Activated naive CD8-positive, alpha-beta T cell treated with anti-CD3 and anti-CD28 coated beads for 36 hours (primary cell): ENCODE results near the gene GLYR1. TPM values are rescaled to one million over a fixed set of nuclear protein-coding genes. Genes with fewer than 3 reads are reported as not detected.
A peak's percentile ranks its signal among the peaks of the same experiment; 100 is the strongest.

Experiments
- DNase-seq: peaks from one replicate; pipeline ENCODE4 v3.0.0; 2021
- H3K27ac Mint-ChIP-seq: one replicate; pipeline ENCODE4 v1.8.0; 2022; ENCODE audit warnings: mild to moderate bottlenecking, moderate library complexity, mixed read lengths
- H3K27me3 Mint-ChIP-seq: one replicate; pipeline ENCODE4 v1.8.0; 2022; ENCODE audit warnings: mild to moderate bottlenecking, mixed read lengths
- H3K36me3 Mint-ChIP-seq: one replicate; pipeline ENCODE4 v1.8.0; 2021; ENCODE audit warnings: mild to moderate bottlenecking, mixed read lengths
- H3K4me1 Mint-ChIP-seq: one replicate; pipeline ENCODE4 v1.8.0; 2021; ENCODE audit warnings: mixed read lengths
- H3K4me3 Mint-ChIP-seq: one replicate; pipeline ENCODE4 v1.8.0; 2022; ENCODE audit warnings: mild to moderate bottlenecking, moderate library complexity, mixed read lengths
- H3K9me3 Mint-ChIP-seq: one replicate; pipeline ENCODE4 v1.8.0; 2022; ENCODE audit warnings: mixed read lengths
- total RNA-seq, 2 experiments: library from RNA; stranded (reverse); gene quantifications; one replicate each; pipeline ENCODE4 v1.2.3, GENCODE V29; 2021

Gene GLYR1
- total RNA-seq, 2 experiments from 2014 or later = 89.4 to 90.0 TPM

DNA sequence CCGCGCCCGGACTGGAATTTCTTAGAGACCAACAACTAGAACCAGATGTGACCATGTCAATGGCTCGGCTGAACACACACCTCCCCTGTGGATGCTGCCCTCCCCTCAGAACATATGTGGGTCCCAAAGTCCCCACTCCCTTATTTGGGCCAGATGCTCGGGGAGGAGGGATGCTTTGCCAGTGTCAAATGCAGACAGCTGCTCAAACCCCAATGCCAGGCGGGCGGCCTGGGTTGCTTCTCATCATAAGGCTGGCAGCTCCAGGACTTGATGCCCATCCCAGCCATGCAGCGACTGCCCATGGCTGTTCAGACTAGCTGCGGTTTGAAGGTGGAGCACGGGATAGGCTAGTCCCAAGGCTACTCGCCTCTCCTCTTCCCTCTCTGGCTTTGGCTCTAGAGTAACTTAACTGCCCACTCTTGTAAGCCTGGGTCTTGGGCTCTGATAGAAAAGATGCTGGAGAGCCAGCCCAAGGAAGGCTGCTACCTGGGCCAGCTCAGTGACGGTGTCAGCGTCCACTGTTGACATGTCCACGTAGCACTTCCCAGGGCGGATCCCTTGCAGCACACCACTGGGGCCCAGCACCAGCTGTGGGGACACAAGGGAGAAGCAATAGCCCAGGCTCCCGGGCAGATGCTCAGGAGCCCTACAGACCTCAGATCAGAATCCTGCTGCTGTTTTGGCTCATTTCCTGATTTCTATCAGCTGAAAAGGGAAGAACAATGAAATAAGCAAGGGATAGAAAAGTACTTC, 33.7 kb downstream of the GLYR1 start:
- Mint-ChIP-seq H3K4me1 (no peaks in the 10 kb centered on the region), H3K4me3 (no peak overlapping the region), H3K36me3 (peaks cover 23% of the 10 kb centered on the region), H3K27ac (no peak overlapping the region), H3K27me3 (no peaks in the 10 kb centered on the region), H3K9me3 (no peaks in the 10 kb centered on the region)
- no peak for DNase-seq

DNA sequence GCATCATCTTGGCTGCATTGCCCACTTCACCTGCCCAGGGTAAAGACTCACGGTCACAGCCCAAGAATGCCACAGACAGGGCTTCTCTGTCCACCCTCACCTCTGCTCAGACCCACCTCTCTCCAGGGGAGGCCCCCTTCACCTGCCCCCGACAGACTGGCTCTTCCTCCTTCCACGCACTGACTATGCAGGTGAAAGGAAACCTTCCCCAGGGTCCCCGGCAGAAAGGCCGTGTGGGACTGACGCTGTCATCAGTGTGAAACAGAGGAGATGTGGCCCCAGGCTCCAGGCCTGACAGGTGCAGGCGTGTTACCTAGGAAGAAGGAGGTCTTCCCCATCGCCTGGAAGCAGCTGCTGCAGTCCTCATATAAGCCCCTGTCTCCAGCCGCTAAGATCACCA, 35.3 kb downstream of the GLYR1 start:
- no peak for DNase-seq
- H3K9me3 Mint-ChIP-seq = no peaks in the 10 kb centered on the region
- H3K4me3 Mint-ChIP-seq = no peak overlapping the region
- no peaks in the 10 kb centered on the region for H3K27me3 Mint-ChIP-seq
- peak overlapping the region; percentile 4 for H3K27ac Mint-ChIP-seq
- H3K4me1 Mint-ChIP-seq = no peaks in the 10 kb centered on the region
- peaks cover 23% of the 10 kb centered on the region for H3K36me3 Mint-ChIP-seq

DNA sequence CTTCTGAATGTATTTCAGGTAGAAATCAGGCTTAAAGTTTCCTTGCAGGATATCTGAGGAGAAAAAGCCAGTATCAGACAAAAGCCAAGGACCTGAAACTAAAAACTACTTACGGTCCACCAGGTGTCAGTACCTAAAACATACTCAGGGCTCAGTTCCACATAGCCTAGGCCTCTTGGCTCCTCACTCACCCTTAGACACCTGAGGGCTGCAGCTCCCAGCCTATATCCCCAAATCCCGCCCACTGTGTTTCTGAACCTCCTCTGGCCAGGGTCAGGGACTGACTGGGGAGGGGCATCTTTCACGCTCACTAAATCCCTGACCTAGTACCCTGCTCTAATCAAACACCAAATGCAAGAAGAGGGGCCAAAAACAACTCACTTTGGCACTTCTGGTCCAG, 35.8 kb downstream of the GLYR1 start:
- H3K4me3 Mint-ChIP-seq = no peak overlapping the region
- H3K4me1 Mint-ChIP-seq = no peaks in the 10 kb centered on the region
- no peaks in the 10 kb centered on the region for H3K27me3 Mint-ChIP-seq
- no peaks in the 10 kb centered on the region for H3K9me3 Mint-ChIP-seq
- H3K36me3 Mint-ChIP-seq = peaks cover 24% of the 10 kb centered on the region
- no peak overlapping the region for H3K27ac Mint-ChIP-seq
- DNase-seq = no peak

DNA sequence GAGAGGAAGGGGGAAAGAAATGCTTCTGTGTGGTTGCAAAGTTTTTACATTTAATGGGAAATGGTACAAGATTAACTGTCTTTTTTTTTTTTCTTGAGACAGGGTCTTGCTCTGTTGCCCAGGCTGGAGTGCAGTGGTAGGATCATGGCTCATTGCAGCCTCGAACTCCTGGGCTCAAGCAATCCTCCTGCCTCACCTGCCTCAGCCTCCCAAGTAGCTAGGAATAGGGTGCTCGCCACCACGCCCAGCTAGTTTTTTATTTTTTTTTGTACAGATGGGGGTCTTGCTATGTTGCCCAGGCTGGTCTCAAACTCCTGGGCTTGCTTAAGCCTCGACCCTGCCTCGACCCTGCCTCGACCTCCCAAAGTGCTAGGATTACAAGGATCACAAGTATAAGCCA, 40.8 kb downstream of the GLYR1 start:
- H3K27ac Mint-ChIP-seq = no peak overlapping the region
- H3K36me3 Mint-ChIP-seq = peaks cover 16% of the 10 kb centered on the region
- H3K27me3 Mint-ChIP-seq = no peaks in the 10 kb centered on the region
- peaks cover 10% of the 10 kb centered on the region for H3K4me1 Mint-ChIP-seq
- no peak overlapping the region for H3K4me3 Mint-ChIP-seq
- H3K9me3 Mint-ChIP-seq = no peaks in the 10 kb centered on the region
- no peak for DNase-seq

DNA sequence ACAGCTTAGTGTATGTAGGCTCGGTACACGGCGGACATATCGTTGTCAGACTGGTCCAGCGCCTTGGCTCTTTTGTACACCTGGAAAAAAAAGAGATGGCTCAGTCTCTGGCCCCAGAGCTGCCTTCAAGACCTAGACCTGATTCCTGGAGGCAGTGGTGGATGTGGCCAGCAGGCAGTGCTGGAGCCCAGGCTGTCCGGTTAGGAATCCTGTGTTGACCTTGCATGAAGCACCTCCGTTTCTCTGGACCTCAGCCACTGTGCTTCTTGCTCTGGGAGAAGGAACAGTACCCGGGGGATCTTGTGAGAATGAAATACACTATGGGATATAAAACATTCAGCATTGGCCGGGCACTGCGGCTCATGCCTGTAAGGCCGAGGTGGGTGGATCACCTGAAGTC, 41.9 kb downstream of the GLYR1 start:
- Mint-ChIP-seq H3K27me3 (no peaks in the 10 kb centered on the region), H3K4me1 (peaks cover 13% of the 10 kb centered on the region), H3K4me3 (no peak overlapping the region), H3K36me3 (peaks cover 14% of the 10 kb centered on the region), H3K27ac (no peak overlapping the region), H3K9me3 (no peaks in the 10 kb centered on the region)
- DNase-seq = no peak

DNA sequence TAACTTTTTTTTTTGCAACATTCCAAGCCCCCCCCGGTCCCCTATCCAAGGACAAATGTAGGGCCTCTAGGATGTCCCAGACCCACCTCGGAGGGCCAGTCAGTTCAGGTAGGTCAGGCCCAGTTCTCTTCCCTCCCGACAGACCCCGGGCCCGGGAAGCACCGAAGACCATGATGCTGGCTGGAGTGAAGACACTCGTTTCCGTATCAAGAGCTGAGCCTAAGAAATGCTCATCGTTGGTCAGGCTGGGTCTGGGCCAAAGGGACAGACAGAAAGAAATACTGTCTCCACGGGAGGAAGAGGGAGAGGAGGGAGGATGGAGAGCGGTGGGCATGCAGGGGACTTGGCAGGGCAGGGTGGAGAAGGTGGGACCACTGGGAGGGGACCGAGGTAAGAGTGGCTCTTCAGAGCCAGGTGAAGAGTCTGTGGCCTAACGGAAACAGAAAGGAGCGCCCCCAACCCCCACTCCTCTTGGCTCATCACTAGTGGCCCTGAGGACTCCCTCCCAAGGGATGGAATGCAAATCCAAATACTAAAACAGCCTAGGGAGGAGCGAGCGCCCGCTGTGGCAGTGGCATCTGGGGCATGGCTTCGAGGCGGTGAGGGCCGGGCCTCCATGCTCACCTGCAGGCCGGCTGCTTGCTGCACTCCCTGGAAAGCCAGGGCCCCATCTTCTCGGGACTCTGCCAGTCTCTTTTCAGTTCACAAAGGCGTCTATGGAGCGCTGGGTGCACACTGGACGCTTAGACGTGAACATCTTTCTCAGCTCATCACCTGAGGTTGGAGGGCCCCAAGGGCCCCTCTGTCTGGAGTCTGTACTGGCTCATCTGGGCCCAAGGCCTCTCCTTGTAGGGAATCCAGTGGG, 43.0 kb downstream of the GLYR1 start:
- H3K4me3 Mint-ChIP-seq = no peak overlapping the region
- no peak for DNase-seq
- peaks cover 14% of the 10 kb centered on the region for H3K36me3 Mint-ChIP-seq
- H3K27me3 Mint-ChIP-seq = no peaks in the 10 kb centered on the region
- H3K27ac Mint-ChIP-seq = peak overlapping the region; percentile 11
- peaks cover 13% of the 10 kb centered on the region for H3K4me1 Mint-ChIP-seq
- no peaks in the 10 kb centered on the region for H3K9me3 Mint-ChIP-seq

DNA sequence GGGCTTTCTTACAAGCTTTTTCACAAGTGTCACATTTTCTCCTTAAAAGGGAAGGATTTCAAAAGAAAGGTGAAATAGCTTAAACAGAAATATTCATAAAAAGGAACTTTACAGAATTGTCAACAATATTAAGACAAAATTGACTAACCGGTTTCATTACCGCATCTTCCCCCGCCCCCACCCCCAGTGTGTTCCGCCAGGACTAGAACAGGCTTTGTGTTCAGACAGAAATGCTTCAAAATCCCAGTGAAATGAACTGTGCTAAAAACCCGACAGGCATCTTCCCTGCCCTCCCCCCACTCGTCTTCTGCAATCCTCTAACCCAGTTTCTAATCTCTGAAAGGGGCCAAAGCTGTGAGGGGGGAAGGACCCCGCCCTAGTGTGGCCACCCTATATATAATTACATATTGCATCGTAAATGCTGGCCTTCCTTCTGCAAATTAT, 43.7 kb downstream of the GLYR1 start:
- Mint-ChIP-seq H3K9me3 (no peaks in the 10 kb centered on the region), H3K27me3 (no peaks in the 10 kb centered on the region), H3K4me1 (peaks cover 13% of the 10 kb centered on the region), H3K4me3 (peak overlapping the region; percentile 77), H3K27ac (no peak overlapping the region), H3K36me3 (peaks cover 10% of the 10 kb centered on the region)
- no peak for DNase-seq

DNA sequence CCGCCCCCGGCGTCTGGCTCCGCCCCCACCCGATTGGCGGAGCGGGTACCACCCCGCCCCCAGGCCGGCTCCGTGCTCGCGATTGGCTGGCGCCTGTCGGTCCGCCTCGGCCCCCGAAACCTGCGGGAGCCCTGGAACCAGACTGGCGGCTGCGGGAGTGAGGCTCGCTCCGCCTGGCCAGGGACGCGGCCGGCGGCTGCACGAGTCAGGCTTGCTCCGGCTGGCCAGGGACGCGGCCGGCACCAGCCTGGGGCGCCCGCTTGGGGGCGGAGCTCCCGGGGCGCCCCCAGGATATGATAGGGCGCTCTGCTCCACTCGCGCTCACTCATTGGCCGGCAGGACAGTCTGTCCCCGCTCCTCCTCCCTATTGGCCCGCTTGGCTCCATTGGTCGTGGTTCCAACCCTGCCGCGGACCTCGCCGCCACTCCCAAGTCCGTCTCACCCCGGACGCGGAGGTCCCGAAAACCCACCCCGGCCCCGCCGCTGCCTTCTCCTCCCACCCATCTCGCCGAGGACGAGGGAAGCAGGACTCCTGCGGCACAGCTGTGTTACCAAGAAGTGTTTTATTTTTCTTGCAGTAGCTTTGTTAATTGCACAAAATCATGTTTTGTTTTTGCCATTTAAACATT, 44.3 kb downstream of the GLYR1 start:
- H3K4me3 Mint-ChIP-seq = peak overlapping the region; percentile 77
- H3K27me3 Mint-ChIP-seq = no peaks in the 10 kb centered on the region
- no peaks in the 10 kb centered on the region for H3K9me3 Mint-ChIP-seq
- H3K27ac Mint-ChIP-seq = peak overlapping the region; percentile 34
- peaks cover 10% of the 10 kb centered on the region for H3K36me3 Mint-ChIP-seq
- DNase-seq = peak; percentile 92
- peaks cover 13% of the 10 kb centered on the region for H3K4me1 Mint-ChIP-seq

DNA sequence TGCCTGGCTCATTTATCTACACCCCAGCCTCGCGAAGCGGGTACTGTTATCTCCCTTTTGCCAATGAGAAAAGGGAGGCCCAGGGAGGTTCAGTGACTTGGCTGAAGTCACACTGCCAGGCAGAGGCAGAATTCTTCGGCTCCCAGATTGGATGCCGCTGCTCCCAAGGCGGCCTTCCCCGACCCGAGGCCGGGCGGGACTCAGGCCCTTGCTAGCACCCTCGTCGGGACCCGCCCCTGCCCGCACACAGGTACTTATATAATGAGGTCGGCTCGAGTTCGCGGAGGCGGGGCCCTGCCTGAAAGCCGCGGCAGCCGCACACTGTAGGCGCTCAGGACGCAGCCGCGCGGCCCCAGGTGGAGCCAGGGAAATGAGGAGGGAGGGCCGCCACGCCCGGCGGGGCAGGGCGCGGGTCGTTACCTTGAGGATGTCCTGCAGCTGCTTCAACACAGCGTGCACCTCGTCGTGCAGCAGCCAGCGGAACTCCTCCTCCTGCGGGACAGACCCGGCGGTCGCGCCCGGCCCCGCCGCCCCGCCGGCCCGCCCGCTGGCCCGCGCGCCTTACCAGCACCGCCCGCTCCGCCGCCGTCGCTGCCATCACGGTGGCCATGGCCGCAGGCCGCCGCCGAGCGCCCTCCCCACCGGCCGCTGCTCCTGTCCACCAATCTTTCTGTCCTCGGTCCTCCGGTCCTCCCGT, 45.0 kb downstream of the GLYR1 start, which contains the start of gene ROGDI:
TSS of gene ROGDI (minus strand) at position 672 of the 697 bp plus-strand sequence. CDS start at position 610, 62 bp downstream.
- Mint-ChIP-seq H3K4me3 (peak within 1 kb of the TSS; percentile 78), H3K27me3 (no peaks in the 10 kb centered on the region), H3K27ac (peak within 1 kb of the TSS; percentile 34), H3K9me3 (no peaks in the 10 kb centered on the region), H3K36me3 (peaks cover 7% of the 10 kb centered on the region), H3K4me1 (peaks cover 13% of the 10 kb centered on the region)
- peak; percentile 77 for DNase-seq

DNA sequence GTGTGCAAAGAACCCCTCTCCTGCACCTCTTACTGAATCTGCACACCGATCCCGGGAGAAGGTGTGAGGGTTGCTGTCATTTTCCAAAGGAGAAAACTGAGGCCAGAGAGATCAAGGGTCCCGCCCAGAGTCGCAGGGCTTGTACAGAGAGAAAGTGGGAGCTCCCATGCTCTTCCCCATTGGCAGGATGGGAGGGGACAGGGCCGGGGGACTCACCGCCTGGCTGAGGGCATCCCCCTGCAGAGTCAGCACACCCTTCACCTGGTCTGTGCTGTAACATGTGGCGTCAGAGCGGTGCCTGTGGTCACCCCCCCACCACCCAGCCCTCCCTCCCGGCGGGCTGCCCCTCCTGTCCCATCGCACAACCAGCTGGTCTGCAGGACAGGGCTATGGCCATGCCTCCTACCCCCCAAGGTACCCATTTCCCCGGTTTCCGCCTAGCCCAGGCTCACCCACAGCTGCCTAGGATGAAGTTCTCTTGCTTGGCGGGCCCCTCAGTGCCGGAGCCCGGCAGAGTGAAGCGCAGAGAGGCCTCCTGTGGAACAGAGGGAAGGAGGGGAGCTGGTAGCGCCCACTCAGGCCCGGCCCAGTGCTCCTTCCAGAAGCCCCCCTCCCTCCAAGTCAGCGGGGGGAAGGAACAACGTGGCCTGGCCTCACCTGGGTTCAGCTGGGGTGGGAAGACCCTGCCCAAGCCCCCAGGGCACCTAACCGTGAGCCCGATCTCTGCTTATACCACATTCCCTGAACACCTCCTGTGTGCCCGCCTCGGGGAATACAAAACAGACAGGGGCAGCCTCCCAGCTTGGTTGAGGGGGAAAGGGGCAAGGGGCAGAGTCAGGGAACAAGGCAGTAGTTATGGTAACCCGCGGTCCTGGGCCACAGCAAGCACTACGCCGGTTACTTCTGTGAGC, 45.8 kb downstream of the GLYR1 start:
- H3K9me3 Mint-ChIP-seq = no peaks in the 10 kb centered on the region
- no peak overlapping the region for H3K27ac Mint-ChIP-seq
- H3K4me3 Mint-ChIP-seq = peak overlapping the region; percentile 78
- DNase-seq = no peak
- no peaks in the 10 kb centered on the region for H3K27me3 Mint-ChIP-seq
- H3K36me3 Mint-ChIP-seq = peaks cover 4% of the 10 kb centered on the region
- H3K4me1 Mint-ChIP-seq = peaks cover 13% of the 10 kb centered on the region

DNA sequence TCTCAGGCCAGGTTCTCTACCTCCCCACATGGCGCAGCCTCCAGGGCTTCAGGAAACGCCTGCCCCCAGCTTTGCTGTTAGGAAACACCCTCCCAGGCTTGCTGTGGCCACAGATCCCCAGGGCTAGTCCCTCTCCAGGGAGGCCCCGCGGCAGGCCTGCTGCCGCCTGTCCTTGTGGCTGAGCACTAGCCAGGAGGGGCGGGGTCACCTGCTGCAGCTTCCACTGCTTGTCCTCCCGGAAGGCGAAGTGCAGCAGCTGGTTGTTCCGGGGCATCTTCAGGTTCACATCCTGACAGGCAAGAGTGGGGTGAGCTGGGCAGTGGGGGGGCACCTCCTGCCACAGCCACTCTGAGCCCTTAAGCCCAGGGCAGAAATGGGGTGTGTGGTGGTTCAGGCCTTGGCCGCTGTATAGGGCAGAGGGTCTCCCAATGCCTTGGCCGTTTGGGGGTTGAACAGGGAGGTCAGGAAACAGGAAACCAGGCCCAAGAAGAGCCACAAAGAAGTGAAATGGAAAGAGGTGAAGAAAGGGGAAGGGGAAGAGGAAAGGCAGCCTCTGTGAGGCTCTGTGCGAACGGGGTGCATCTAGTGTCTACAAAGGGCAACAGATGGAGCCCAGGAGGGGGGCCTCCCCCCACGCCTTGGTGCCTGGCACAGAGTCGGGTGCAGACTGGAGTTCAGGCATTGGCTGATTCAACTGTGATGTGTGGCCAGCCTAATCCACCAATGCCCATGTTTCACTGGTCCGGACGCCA, 46.6 kb downstream of the GLYR1 start:
- H3K9me3 Mint-ChIP-seq = no peaks in the 10 kb centered on the region
- peaks cover 4% of the 10 kb centered on the region for H3K36me3 Mint-ChIP-seq
- peaks cover 13% of the 10 kb centered on the region for H3K4me1 Mint-ChIP-seq
- peak overlapping the region; percentile 51 for H3K4me3 Mint-ChIP-seq
- H3K27me3 Mint-ChIP-seq = no peaks in the 10 kb centered on the region
- no peak overlapping the region for H3K27ac Mint-ChIP-seq
- no peak for DNase-seq

DNA sequence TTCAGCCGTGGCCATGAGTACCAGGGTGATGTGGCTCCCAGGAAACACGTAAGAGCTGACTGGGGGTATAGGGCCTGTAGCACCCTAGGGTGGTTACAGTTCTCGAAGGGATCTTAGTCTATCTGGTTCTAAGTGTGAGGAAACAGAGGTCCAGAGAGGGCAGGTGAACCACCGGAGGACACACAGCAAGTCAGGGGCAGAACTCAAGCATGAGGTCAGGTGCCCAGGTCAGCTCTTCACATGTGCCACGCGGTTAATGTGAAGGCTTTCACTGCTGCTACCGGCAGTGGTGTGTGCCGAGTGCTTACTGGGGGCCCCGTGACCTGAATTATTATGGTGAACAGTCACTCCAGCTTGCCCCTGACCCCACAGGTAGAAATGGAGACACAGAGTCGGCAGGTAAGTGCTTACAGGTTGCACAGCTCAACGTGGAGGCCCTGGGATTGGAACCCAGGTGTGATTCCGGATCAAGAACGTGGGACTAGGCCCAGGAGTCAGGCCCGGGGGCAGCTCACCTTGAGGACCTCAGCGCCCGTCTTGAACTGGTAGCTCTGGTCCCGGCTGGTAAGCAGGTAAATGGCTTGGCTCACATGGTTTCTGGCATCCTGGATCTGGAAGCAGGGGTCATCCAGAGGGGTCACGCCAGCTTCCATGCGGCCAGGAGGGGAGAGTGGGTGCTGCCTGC, 47.8 kb downstream of the GLYR1 start:
- DNase-seq = no peak
- Mint-ChIP-seq H3K9me3 (no peaks in the 10 kb centered on the region), H3K27me3 (no peaks in the 10 kb centered on the region), H3K36me3 (peaks cover 4% of the 10 kb centered on the region), H3K4me1 (peaks cover 13% of the 10 kb centered on the region), H3K27ac (no peak overlapping the region), H3K4me3 (no peak overlapping the region)

DNA sequence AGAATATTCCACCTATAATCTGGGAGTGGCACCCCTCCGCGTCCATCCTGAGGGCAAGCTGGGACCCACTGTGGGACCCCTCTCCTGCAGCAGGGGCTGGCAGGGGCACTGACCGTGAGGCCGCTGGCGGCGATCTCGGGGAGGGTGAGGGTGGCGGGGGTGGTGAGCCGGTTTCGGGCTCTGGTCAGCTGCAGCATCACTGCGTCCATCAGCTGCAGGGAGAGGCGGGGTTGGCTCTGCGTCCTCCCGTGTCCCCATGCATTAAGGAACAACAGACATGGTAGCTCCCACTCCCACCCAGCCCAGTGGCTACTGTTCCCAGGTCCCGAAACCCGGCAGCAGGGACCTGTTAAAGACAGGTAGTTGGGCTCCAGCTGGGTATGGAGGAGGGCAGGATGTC, 48.6 kb downstream of the GLYR1 start:
- Mint-ChIP-seq H3K9me3 (no peaks in the 10 kb centered on the region), H3K4me3 (no peak overlapping the region), H3K27ac (no peak overlapping the region), H3K36me3 (no peaks in the 10 kb centered on the region), H3K4me1 (peaks cover 12% of the 10 kb centered on the region), H3K27me3 (no peaks in the 10 kb centered on the region)
- DNase-seq = no peak
